ENCODE data around the gene HNF1A. TPM values are rescaled to one million over a fixed set of nuclear protein-coding genes. Genes with fewer than 3 reads are reported as not detected.
A peak's percentile ranks its signal among the peaks of the same experiment; 100 is the strongest.

Gene HNF1A
- total and polyA plus RNA-seq, 9 of the 15 experiments (the other 6 are each of a cell fraction or from before 2014, with no cell fraction given), result not detected

GRCh38 chr12:121005346-121005815 lies 27.0 kb downstream of the HNF1A start (continued):
- TF ChIP-seq HOMEZ (CRISPR knock-in tag; IDR thresholded peaks at IDR 0.05) (no peak), ZNF77 (CRISPR knock-in tag; IDR thresholded peaks at IDR 0.05) (no peak), RHOXF2B (CRISPR knock-in tag; conservative IDR thresholded peaks at IDR 0.05) (no peak), RFX5 (IDR thresholded peaks at IDR 0.05; ENCODE audit: low read depth, low read length) (no peak), E2F4 (CRISPR knock-in tag; IDR thresholded peaks at IDR 0.05; ENCODE audit: low read depth) (peak; percentile 26; the same call in 1 of the 2 replicates), E2F3 (CRISPR knock-in tag; IDR thresholded peaks at IDR 0.05) (no peak), MAFK (IDR thresholded peaks at IDR 0.05; ENCODE audit: low read length) (0 out of 2 replicates have a peak, but pooled peaks have one; percentile 6), MECOM (CRISPR knock-in tag; IDR thresholded peaks at IDR 0.05) (no peak), ZNF740 (CRISPR knock-in tag; IDR thresholded peaks at IDR 0.05) (no peak), ZNF740 (tag; IDR thresholded peaks at IDR 0.05) (no peak), STAT5B (CRISPR knock-in tag; IDR thresholded peaks at IDR 0.05) (no peak), ZNF511 (CRISPR knock-in tag; IDR thresholded peaks at IDR 0.05) (no peak), ID3 (CRISPR knock-in tag; IDR thresholded peaks at IDR 0.05) (no peak), ID3 (tag; IDR thresholded peaks at IDR 0.05) (no peak), CXXC5 (CRISPR knock-in tag; IDR thresholded peaks at IDR 0.05) (no peak), MBD2 (IDR thresholded peaks at IDR 0.05; ENCODE audit: borderline replicate concordance, low read depth) (no peak), MEIS2 (IDR thresholded peaks at IDR 0.05; ENCODE audit: partially characterized antibody) (no peak), HSF4 (CRISPR knock-in tag; IDR thresholded peaks at IDR 0.05; ENCODE audit: borderline replicate concordance) (no peak), ZNF518B (CRISPR knock-in tag; IDR thresholded peaks at IDR 0.05) (no peak), SREBF2 (CRISPR knock-in tag; IDR thresholded peaks at IDR 0.05) (no peak)

Measured in K562 (cell line).